NCI-H748 treated with DMSO at 0.1 percent for 48 hours (cell line): ENCODE results near the gene THTPA.
A peak's percentile ranks its signal among the peaks of the same experiment; 100 is the strongest.

Experiments used
- DNase-seq: peaks from one replicate; lab custom pipeline; 2025; lab: John Stamatoyannopoulos, UW

THTPA gene, protein sequence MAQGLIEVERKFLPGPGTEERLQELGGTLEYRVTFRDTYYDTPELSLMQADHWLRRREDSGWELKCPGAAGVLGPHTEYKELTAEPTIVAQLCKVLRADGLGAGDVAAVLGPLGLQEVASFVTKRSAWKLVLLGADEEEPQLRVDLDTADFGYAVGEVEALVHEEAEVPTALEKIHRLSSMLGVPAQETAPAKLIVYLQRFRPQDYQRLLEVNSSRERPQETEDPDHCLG

DNA sequence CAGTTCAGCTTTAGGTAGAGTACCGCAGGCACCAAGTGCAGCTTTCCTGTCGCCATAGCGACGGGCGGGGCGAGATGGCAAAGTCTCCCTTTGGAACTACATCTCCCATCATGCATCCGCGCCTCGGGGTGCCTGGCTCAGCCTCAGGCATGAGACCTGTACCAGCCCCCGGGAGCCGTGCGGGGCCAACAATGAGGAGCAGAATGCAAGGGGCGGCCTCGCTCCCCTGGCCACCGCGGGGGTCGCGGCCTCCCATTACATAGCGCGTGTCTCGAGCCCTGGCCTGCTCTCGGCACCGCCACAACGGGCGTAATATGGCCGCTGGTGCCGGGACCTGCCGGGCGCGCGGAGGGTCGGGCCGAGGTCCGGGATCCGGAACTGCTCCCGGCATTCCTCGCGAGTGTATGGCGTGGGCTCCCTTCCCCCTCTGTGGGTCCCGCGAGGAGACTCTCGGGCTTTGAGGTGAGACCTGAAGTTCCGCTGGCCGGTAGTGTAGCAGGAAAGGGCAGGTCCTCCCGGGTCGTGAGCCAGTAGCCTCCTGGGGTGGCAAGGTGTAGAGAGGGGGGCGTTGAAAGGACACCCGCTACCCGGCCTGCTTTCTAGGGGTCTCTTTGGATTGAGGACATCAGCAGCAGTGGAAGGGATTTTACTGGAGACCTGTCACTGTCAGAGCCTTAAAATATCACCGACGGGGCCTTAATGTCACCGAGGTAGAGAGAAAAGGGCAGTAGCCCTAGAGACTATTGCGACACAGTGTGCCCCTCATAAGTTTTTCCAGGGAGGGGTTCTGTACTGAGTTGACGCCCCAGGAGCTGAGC is at the start of gene THTPA:
Gene THTPA (plus strand): TSS at position 390 of the 818 bp plus-strand sequence. CDS start 487 bp downstream, outside the sequence.
- peak; percentile 76 for DNase-seq

DNA sequence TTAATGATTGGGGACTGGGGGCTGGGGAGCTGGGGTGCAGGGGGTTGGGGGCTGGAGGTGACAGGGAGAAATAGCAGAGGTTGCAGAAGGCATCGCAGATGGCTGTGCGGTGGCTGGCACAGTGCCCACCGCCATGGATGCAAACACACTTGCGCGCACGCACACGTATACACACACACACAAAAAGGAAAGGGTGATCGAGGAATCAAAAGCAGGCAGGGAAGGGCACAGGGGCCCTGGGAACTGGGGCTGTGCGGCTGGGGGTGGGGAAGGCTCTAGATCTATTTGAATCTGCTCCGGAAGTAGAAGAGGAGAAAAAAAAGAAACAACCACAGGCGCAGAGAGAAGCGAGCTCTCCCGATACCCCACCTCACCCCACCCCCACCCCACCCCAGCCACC is 43.9 kb upstream of the THTPA start:
- peak; percentile 34 for DNase-seq

DNA sequence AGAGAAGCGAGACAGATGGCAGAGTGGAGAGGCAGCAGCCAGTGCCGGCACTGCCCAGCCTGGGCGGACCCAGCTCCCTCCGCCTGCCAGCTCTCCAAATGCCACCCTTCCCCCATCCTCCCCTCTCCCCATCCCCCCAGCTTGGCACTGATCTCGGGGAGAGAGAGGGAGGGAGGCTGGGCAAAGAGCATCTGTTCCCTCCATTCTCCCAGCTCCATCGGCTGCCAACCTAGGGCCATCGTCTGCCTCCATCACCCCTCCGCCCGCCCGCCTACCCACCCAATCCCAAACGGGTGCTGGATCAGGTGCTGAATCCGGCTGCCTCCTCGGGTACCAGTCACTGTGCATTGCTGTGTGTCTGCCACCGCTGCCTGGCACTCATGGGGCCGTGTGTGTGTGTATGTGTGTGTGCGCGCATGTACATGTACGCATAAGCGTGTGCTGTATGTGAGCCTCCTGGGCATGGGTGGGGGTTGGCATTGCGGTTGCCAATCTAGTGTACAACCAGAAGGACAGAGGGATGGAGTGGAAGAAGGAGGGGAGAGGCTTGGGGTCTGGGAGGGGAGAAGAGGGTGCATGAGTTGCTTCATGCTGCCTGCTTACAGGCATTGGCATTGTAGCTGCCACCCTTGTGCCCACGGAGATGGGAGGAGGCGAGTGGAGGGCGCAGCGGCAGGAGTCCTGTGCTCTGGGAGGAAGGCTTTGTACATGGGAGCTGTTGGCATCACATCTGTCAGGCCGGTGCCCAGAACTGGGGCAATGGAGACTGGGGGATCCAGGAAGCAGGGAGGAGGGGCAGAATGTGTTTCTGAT is 42.9 kb upstream of the THTPA start:
- DNase-seq = no peak

DNA sequence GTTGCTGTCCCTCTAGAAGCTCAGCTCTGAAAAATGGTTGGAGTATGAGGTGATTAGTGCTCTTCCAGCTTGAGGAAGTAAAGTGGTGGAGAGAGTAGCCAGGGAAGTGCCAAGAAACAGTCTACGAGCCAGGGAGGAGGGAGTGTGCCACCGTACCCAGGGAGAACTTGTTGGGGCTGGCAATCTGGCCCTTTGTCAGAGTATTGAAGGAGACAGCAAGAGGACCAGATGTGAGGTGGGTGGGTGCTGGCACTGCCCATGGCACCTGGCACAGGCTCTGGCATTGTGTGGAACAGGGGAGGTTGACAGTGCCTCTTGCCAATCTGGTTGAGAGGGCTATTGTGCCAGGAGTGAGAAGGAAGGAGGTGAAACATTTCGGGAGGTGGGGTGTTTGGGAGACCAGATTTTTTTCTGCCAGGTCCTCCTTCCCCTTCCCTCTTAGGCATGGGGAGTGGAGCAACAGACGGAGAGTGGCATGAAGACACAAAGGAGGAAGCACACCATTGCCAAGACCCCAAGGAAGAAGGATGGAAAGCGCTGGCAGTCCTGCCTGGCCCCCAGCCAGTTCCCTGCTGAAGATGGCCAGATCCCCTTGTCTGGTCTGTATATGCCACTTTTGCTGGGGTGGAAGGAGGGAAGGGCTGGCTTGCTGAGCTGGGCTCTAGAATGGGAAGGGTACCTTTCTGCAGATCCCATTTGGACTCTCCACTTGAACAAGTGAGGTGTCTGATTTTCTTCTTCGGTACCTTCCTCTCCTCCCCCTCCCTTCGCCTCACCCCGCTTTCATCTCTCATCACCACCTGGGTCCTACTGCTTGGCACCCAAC is 42.0 kb upstream of the THTPA start:
- DNase-seq = no peak

DNA sequence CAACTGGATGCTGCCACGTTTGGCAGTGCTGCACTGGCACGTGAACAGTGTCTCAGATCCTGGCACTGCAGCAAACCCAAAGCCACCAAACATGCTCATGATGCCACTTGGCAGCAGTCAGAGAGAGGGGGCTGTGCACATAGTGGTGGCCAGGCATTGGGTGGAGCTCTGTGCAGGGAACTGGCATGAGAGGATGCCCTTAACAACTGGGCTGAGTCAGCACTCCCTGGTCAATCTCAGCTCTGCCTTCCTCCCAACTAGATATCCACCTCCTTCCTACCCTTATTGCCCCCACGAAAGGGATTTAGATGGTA is 41.5 kb upstream of the THTPA start:
- no peak for DNase-seq

DNA sequence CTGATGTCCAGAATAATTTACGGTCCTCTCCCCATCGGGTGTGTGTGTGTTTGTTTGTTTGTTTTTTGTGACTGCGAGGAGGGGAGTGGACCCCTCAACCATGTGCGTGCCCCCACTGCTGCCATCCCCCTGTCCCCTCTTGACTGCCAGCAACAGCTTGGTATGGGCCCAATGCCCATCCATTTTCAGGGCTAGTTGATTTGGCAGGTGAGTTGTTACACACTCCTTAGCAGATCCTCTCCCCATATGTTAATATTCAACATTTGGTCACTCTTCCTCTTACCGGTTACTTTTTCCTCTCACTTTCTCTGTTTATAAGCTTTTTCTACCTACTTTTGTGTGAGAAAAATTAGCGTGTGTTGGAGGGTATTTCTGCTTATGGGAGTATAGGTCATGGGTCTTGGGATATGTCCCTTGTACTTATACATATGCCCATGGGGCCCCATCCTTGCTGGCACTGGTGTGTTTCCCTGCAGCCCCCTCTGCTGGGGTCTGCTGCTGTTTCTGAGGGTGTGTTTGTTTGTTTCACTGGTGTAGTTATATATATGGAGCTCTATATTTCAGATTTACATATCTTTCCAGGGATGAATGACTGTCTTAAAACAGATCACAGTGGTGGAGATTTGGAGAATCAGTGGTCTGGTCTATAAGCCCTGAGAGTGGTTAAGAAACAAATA is 38.3 kb upstream of the THTPA start:
- no peak for DNase-seq

DNA sequence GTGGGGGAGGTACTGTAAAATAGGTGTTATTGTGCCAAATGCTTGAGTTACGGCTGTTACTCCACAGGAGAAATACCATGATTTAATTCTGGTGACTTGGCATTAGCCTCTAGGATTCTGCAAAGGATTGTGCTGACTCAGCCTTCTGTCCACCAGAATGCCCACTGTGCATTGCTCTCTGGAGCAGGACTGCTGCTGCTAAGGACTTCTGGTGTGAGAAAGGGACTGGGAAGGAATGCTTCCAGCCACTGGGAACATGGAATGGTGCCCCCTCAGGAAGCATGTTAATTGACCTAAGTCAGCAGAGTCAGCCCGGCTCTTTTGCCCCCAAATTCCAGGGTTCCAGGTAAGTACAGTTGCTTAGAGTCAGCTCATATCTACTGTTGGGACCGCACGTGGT is 37.4 kb upstream of the THTPA start:
- no peak for DNase-seq

DNA sequence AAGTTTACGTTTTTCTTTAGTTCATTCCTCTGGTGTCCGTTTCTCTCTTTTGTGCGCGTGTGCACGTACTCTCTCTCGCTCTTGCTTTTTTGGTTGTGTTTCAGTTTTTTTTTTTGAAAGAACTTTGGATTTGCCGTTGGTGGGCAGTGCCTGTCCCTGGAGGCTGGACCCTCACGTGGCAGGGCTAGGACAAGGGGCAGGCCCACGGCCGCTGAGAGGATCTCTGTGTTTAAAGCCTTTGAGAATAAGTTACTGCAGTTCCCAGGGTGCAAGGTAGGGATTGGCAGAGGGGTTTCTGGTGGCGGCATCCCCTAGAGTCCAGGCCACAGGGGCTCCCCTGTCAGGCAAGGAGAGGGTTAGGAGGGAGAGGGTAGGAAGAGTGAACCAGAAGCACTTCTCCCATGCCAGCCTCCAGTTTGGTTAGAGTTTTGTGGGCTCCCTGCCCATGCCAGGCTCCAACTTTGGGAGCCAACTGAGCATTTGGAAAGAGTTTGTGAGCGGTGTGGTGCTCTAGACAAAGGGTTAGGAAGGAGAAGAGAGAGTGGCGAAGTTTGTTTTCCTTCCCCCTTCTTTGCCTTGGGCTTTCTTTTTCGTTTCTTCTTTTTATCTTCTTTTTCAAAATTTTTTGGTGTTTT is 35.1 kb upstream of the THTPA start:
- DNase-seq = no peak

DNA sequence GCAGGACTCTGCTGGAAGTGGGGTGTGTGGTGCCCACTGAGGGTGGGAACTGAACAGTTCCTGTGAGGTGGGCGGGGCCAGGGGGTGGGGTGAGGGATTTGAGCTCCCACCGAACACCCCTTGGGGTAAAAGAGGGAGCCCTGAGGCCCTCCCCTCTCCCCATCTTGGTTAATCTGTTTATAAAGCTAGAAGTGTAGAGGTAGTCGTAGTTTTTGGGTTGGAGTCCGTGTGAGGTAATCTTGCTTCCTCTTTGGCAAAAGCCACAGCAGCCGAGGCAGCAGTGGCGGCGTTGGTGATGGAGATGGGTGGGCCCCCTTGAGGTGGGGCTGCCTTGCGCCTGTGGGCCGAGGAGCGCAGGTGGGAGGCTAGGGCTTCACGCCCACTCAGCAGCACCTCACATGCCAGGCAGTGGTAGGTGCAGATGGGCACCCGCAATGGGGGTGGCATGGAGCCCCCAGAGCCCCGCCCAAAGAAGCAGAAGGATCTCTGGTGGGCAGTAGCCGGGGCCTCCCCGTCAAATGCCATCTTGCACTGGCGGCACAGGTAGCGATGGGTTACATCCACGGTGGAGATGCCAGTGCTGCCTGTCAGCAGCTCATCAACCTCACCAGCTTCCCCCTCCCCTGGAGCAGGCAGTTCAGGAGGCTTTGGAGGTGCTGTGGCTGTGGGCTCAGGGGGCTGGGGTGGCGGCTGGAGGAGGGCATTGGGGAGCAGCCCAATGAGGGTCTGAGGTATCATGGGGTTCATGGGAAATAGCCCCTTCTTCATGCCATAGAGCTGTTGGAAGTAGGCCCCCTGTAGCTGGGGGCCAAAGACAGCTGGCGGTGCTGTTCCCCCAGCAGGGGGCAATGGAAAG is 34.1 kb upstream of the THTPA start:
- no peak for DNase-seq

DNA sequence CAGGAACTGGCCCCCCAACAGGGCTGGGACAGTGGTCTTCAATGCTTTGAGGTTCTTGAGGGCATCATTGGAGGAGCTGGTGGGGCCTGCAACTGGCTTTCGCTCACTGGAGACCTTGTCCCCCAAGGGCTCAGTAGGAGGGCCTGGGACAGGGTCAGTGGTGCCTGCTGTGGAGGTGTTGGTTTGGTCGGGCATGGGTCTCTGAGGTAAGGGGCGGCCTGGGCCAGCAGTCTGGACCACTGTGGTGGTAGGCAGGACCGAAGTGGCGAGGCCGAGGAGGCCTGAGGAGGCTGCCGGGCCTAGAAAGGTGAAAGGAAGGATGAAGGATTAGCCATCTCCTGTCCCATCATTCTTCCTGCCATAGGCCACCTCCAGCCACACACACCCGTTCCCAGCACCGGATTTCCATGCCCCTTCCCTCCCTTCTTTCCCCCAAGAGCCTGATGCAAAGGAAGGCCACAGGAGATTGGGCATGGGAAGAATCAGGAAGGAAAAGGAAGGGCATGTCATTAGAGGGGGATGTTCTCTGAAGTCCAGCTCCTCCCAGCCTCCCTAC is 33.4 kb upstream of the THTPA start:
- DNase-seq = no peak

DNA sequence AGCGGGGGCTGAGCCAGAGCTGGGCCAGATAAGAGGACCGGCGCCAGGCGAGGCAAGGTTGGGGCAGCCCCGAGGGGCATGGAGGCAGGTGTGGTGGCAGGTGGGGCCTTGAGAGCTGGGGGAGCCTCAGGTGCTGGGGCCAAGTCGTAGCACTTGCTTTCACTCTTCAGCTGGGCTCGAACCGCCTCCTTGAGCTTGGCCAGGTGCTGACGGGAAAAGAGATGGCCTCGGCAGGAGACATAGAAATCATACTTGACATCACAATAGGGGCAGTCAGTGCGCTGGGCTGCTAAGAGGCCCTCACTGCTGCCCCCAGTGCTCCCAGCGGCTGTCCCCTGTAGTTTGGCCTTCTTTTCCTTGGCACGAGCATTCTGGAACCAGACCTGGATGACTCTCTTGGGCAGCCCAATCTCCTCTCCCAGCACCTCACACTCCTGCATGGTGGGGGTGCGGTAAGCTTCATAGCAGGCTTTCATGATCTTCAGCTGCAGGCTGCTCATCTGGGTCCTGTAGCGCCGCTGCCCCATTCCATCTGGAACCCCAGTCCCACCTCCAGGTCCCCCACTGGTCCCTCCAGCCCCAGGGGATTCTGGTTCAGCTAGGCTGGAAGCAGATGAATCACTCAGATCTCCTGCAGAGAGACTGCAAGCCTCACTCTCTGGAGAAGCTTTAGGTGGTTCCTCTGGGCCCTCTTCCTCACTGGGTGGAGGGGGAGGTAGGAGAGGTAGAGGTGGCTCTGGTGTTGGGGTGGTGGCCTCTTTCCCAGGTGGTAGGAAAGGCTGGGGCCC is 32.6 kb upstream of the THTPA start:
- DNase-seq = no peak

DNA sequence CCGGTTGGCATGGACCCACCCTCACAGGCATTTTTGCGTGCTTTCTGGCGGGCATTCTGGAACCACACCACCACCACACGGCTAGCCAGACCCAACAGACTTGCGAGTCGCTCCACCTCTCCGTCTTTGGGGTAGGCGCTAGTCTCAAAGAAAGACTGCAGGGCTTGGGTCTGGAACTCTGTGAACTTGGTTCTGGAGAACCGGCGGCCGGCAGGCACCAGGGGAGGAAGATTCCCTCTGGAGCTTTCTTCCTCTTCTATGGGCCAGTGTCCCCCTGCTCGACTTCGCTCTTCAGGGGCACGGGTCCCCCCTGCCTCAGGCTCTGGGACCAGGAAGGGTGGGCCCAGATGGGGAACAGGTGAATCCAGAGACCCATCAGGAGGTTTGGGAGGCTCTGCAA is 31.1 kb upstream of the THTPA start:
- no peak for DNase-seq

DNA sequence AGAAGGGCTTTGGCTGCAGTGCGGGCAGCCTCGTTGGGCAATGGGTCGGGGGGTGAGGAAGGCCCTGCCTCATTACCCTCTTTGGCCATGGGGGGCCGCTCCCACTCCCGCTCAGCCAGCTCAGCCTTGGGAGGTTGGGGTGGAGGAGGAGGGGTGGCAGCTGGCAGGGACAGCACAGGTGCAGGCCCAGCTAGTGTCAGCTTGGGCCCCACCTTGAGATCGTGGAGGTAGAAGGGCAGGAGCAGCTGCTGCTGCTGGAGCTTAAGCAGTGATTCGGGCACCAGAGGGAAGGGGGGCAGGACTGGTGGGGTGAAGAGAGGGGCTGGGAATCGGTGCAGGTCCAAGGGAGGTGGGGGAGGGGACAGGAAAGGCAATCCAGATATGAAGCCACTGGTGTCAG is 30.5 kb upstream of the THTPA start:
- no peak for DNase-seq

DNA sequence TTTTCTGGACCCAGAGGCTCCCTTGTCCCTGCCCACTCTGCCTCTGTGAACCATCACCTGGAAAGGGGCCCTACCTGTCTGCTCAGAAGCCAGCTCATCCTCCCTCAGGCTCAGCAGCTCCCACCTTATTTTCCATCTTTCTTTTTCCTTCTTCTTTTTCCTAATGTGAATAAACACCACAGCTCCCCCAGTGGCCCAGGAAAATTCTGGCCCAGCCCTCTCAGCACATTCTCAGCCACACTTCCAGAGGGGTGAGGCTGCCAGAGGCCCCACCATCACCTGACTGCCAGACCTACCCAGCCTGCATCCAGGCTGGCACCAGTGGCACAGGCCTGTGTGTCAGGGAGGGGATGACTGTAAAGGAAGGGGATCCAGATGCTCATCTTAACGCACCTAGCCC is 27.5 kb upstream of the THTPA start:
- no peak for DNase-seq

DNA sequence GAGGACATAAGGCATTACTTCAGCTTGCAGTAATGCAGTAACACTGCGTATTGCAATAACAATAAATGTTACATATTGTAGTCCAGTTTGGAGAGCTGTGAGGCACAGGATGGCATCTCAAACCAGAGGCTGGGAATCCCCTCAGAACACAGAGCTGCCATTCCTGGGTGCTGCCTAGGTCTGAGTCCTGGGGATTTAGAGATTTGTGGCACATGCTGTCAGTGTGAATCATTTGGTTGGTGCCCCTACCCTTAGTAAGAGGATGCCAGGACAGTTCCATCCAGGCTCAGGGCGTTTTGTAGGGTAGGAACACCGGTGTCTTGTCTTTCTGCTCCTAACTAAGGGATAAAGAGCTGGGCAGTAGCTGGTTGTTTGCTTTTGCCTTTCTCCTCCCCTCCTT is 27.1 kb upstream of the THTPA start:
- DNase-seq = no peak

DNA sequence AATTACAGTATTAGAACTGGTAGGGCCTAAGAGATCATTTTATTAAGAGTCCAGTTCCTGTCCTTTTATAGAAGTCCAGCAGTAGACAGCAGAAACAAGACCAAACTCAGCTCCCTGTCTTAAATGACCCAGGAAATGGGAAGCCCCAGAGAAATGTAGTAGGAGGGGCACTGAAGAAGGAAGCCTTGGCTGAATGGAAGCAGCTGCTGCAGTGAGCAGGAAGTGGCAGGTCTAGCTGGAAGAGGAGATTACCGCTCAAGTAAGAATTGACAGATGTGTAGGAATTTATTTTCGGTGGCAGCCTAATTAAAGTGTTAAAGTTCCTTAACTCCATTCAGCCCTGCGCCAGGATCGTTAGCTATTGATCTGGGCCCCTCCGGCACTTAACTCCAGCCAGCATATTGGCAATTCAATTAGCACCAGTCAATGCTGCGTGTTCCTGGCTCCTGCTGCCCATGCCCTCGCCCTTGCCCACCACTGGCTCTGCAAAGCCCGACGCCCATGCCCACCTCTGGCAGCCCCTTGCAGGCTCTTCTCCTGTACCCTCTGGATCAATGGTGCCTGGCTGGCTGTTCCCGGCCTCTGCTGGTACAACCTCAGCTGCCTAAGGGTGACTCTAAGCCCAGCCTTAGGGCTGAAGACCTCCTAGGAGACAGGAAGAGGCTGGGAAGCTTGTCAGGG is 25.6 kb upstream of the THTPA start:
- no peak for DNase-seq

DNA sequence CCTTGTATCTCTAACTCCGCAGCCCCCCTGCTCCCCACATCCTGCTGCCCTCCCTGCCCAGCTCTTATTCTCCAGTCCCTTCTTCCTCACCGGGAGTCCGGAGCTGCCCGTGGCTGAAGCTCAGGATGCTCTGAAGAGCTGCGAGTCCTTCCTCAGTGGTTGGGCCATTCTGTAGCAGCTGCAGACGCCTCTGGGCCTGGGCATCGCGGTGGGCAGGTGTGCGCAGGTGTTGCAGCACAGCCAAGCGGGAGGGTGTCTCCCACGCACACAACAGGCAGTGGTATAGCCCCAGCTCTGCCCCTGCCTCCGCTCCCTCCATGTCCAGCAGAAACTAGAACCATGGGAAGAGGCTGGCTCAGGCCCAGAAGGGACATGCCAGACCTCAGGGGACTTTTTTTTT is 24.7 kb upstream of the THTPA start:
- DNase-seq = no peak

DNA sequence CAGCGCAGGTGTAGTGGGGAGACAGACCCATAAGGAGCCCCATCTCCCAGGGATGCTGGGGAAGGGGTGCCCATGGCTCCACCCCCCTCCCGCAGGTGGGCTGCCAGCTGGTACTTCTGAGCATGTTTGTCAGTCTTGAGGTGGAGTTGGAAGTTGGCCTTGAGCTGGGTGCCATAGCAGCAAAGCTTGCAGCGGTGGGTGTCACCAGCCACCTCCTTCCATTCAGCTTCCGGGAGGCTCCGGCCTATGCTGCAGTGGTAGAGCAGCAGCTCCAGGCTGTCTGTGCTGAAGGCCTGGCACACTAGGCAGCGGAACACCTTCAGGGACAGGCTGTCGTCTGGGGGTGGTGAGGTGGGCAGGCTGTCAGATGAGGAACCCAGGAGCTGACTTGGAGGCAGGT is 23.4 kb upstream of the THTPA start:
- DNase-seq = no peak
